Fibroblast of skin of left quadriceps (primary cell): ENCODE data around the gene TMEM44.
"Not testable (repeated sequence)": the region's sequence is repeated elsewhere in the genome, so short reads cannot be mapped to it uniquely, and the experiment has no call there.

Experiments
- DNase-seq, 2 experiments: peaks; one replicate each; pipeline ENCODE4 v3.0.0-alpha.2; 2013; ENCODE audit warnings: low read depth in 2 of 2

Gene TMEM44

DNA sequence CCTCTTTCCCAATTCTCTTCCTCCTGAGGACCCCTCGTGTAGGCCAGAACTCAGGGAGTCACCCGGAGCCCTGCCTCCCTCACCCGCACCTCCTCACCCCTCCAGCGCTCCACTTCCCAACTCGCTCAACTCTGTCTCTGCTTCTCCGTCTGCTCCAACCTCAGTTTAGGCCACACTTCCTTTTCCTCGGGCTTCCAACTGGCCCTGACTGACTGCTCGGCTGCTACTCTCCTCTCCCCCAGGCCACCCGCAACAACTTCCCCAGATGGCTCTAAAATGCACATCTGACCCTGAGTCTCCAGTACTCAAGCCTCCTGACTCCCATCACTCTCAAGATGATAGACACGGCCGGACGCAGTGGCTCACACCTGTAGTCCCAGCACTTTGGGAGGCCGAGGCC, 23.6 kb downstream of the TMEM44 start:
- no peak for DNase-seq

DNA sequence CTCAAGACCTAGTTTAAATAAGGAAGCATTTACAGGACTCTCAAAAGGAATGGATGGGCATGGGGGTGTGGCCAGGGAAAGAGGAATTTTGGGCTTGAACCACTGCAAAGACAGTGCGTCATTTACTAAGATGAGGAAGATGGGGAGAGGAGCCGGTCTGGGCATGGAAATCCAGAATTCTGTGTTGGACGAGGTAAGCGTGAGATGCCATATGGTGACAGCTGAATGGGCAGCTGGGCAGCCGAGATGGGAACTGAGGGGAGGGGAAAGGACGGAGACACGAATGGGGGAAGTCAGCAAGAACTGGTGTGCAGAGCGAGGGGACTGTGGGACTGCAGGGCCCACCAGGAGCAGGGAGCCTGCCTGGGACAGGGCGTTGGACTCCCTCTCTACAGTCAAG, 24.2 kb downstream of the TMEM44 start:
- no peak for DNase-seq

DNA sequence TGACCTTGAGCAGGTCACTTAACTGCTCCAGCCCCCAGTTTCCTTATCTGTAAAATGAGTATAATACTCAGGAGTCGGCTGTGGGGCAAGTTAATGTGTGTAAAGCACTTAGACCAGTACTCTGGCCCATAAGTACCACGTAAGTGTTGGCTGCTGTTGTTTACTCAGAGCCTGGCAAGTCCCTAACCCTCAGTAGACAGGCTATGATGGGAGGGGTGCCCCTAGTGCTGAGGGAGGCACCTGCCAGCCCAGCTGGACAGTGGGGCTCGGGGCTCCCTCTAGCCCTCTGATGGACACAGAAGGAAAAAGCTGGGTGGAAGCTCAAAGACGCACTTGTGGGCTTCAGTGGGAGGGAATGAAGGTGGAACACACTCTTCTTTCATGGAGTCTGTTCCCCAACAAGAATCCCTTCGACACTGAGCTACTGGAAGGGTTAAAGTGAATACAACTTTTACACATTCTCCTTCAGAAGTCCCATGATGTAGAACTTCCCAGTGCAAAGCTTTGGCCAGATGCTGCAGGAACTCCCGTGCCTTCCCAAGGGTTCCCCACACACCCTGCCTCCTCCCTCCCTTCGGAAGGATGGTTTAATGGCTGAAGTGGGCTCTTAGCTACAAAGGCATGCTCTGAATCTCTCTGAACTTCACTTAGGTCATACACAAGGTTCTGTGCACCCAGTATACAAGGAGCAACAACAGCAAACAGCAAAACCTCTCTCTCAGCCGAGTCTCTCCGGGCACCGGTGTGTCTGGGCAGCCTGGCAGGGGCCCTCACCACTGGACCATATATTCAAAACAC, 25.4 kb downstream of the TMEM44 start:
- DNase-seq: no peak

DNA sequence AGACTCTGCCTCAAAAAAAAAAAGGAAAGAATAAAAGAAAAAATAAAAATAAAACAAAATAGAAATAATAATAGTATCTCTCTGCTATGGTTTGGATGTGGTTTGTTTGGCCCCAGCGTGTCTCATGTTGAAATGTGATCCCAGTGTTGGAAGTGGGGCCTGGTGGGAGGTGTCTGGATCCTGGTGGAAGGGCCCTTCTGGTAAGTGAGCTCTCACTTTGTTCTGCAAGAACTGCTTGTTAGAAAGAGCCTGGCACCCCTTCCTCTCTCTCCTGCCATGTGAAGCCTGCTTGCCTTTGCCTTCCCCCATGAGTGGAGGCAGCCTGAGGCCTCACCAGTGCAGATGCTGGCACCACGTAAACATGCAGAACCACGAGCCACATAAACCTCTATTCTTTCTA, 26.3 kb downstream of the TMEM44 start:
- DNase-seq: no peak

DNA sequence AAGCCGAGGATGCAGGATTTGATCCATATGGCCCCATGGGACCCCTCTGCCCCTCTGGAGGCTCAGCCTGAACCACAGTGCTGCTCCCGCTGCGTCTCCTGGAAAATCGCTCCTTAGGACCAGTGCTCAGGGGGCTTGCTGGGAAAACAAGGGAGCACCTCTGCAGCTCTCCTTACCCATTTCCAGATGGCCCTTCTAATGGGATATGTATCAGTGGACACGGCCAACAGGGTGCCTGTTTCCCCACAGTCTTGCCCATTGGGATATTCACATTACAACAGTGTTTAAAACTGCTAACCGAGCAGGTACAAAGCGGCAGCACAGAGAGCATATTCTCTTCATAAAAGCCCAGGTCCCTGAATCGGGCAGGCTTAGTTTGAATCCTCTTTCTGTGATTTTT, 27.1 kb downstream of the TMEM44 start:
- DNase-seq: no peak

DNA sequence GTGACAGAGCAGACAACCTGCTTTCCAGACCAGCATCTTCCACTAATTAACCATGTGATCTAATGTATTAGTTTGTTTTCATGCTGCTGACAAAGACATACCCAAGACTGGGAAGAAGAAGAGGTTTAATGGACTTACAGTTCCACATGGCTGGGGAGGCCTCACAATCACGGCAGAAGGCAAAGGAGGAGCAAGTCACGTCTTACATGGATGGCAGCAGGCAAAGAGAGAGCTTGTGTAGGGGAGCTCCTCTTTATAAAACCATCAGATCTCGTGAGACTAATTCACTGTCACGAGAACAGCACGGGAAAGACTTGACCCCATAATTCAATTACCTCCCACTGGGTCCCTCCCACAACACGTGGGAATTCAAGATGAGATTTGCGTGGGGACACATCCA, 27.9 kb downstream of the TMEM44 start:
- not testable (repeated sequence) for DNase-seq

DNA sequence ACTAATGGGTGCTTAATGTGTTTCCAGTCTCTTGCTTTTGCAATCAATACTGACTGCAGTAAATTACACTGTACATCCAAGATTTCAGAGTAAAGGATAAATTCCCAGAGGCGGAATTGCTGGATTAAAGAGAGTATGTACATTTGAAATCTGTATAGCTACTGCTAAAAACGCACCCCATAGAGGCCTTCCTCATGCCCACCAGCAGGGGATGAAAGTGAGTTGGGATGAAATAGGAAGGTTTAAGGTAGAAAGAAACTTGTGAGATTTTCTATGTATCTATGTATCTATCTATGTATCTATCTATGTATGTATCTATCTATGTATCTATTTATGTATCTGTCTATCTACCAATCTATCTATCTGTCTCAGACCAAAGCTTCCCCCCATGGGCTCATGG, 28.4 kb downstream of the TMEM44 start:
- no peak for DNase-seq

DNA sequence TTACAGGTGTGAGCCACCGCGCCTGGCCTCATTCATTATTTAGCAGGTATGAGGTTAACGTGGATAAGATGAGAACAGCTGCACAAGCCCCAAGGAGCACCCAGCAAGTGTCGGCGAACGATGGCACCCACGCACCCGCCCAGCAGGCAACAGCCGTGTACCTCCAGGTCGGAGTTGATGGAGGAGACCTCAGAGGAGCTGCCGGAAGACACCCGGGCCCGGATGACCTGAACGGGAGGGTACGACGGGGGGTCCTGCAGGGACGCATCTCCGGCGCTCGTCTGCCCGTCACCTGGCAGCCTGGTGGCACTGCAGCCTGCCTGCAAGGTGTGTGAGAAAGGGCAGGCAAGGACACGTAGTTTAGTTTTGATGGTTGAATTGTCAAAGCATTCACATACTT, 29.1 kb downstream of the TMEM44 start:
- DNase-seq: no peak

DNA sequence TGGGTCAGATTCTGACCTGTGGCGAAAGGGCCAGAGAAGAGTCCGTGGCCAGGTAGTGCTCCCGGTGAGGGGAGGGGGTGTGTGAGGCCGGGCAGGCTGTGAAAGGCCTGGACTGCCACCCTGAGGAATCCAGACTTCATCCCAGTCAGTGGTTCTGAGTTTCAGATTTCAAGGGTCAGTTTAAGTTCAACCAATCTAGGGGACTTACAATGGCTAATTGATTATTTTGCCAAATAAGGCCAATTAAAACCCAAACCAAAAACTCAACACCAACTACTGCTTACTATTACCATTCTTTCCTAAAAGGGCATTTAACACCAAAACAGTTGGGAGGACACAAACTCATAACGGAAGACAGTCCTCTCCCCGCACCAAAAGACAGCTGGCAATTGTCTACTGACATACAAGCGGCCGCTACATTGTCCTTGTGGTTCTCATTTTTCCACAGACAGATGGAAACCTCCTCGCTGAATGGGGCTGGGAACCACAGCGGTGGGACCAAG, 30.5 kb downstream of the TMEM44 start:
- no peak for DNase-seq

DNA sequence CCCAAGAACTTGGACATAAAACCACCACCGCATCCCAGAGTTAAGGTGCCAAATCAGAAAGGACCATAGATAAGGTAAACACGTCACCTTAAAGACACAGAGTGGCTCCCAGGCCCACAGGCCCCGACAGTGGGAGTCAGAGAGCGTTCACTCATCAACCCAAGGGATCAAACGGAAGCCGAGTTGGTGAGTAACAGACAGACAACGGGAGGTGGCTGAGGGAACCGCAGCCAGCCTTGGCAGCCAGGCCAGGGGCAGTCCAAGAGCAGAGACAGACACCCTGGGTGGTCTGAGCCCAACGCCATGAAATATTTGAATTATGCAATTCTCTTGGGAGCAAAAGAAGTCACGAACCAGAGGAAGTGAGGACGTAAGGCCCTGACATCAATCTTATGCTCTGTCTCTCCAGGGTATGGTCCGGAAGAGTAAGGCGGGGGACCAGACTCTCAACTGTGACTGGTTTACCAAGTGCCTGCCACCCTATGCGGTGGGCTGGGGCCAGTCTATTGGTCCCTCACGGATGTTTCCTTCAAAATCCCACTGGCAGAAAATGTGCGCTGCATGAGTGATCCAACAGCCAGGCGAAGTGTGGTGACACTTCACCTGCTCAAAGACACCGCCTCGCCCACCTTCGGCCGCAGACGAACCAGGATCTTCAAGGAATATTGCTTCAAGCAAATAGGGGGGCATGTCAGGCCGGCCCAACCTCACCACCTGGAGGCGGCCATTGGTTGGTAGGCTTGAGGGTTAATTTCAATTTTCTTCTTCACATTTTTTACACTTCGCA, 34.3 kb downstream of the TMEM44 start:
- peak; percentile 77 to 83 for DNase-seq

DNA sequence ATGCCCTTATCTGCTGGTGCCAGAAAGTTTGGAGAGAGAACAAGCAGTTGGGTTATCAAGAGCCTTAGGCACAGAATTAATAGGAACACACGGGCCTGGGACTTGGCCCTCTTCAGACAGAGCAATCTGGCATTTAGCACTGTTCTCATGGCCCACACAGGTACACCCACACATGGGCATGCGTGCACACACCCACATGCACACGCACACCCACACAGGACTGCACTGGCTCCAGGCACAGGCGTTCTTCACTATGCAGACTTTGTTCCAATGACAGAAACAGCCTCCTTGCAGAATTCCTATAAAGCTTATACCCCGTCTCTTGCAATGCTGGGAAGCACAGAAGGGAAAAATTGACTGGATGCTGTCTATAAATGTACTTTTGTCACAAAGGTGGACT, 36.3 kb downstream of the TMEM44 start:
- no peak for DNase-seq

DNA sequence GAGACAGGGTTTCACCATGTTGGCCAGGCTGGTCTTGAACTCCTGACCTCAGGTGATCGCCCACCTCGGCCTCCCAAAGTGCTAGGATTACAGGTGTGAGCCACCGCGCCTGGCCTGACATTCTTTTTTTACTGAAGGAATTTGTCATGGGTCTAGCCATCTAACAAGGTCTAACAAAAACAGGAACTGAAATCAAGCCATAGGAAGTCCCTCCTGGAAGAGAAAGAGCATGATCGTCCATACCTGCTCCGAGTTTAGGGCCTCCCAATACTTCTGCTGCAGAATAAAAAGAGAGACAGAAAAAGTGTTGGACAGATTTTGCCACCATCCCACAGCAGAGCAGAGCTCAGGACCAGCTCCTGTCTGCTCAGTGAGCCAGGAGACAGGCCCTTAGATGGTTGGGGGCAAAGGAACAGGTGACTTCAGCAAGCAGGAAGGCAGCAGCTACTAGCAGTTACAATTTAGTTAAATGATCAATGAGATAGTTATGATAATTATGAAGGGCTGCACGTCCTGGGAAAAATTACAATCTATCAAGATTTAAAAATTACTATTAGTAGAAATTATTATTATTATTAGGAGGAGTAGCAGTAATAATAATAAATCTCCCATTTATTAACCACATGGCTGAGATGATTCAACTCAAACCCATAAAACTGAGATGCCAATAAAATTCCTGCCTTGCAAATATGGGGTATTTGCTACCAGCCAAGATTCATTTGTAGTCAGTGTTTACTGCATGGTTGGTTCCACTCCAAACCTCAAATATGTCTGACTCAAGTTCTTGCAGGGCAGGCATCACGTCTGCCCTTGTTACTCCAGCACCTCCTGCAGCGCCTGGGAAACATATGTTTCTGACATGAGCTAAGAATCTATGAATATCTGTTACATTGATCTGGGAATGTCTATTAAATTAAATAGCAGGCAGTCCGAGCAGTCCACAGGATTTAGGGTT, 40.1 kb downstream of the TMEM44 start:
- peak; percentile 99 for DNase-seq

DNA sequence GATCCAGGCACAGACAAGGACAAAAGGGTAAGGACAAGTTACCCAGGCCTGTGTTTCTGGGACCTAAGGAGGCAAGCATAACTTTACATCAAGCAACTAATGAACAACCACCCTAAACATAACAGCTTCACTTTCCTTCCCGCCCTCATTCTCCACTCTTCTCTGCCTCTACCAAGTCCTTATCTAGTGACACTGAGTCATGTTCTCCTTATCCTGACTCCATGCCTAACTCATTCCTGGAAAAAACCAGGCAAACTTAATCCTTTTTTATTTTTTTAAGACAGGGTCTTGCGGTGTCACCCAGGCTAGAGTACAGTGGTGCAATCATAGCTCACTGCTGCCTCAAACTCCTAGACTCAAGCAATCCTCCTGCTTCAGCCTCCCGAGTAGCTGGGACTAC, 44.5 kb downstream of the TMEM44 start:
- no peak for DNase-seq

DNA sequence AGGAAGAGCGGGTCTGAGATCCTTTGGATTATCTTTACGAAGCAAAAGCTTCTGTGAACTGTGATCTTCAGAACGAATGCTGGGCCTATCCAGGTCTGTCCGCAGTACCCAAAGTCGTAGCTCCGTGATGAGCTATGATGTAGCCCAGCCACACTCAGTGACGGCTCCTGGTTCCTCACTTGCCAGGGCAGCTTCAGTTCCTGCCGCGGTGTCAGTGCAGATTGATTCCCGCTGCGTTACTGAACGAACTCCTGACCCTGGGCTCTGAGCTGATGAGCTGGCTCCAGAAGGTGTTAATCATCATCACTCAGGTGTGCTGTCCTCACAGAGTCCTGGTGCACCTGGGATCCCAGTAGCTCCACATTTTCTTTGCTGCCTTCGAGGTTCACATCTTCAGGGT, 45.0 kb downstream of the TMEM44 start:
- no peak for DNase-seq

DNA sequence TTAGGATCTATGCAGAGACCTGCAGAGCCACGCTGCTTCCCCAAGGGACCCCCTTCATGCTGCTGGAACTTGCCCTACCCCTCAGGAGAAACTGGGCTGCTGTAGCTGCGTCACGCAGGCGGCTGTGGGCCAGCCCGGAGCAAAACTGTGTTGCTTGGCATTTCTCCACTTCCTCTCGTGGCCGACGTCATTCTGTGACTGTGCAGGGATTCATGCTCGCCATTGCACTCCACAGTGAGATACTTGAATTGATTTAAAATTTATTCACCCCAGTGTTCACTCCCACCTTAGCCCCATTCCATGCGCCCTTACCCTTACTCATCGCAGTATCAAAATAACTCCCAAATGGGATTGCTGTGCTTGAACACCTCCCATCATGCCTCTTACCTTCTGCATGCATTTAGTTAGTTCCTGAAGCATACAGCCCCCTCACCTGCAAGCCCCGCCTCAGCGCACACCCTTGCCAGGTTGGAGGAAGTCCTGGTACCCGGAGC, 45.7 kb downstream of the TMEM44 start:
- no peak for DNase-seq

DNA sequence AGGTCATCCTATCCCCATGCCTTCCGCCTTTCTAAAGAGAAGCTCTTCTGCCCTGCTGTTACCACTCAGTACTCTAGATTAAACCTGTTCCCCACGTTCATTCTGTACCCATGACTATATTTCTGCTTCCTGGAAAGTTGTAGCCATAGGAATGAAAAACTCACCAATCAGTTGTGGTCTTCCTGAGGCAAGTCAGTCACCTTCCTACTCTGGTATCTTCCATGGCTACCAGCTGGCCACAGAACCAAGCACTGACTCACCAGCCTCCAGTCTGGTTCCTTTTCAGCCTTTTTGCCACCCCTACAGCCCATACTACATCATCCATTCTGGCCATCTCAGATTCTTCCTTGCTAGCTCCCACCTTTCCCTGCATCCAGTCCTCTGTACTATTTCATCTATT, 46.4 kb downstream of the TMEM44 start:
- DNase-seq: no peak

DNA sequence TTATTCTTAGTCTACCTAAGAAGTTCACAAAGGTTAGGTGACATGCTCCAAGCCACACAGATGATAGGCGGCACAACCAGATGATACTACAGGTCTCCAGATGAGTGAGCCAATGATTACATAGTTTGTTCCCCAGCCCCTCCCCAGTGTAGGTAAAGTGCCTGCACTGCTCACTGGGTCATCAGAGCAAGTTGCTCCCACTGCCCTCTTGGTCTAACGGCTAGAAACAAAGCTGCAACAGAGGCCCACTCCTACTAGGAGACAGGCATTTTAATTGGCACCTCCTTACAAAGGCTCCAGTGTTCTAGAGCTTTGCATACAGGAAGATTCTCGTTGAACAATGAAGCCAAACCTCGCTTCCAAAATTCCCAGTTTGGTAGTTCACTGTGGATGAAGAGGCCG, 47.3 kb downstream of the TMEM44 start:
- DNase-seq: no peak

DNA sequence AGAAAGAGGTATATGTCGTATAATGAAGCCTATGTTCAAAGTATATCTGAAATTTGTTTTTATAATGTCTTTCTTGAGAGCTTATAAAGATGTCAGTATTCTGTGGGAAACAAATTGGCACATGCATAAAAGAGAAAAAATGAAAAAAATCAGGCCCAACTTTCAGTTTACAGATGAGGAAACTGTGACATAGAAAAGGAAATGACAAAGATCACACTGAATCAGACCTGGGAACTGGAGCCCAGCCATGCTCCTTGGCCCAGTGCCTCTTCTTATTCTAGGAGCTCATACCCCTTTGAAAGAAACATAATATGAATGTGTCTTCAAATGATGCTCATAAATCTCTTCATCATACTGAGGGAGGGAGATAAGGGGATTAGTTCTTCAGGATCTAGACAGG, 48.4 kb downstream of the TMEM44 start:
- DNase-seq: no peak

DNA sequence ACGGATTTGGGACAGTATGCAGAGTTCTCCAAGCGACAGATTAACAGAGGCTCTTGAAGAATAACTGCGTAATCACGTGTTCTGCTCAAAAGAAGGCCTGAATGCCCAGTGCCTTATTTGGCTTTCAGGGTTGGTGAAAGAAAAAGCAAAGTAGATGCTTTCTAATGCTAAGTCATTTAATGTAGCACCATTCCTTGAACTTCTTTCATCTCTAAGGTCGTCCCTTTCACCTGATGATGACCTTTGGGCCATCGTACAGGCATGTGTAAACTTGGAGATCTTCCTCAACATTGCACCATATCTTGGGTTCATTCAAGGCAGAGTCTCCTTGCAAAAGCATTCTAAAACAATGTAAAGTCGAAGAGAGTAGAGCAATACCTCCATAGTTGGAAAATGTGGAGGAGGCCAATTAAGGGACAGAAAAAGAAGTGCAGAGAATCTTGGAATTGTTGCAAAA, 48.9 kb downstream of the TMEM44 start:
- no peak for DNase-seq

DNA sequence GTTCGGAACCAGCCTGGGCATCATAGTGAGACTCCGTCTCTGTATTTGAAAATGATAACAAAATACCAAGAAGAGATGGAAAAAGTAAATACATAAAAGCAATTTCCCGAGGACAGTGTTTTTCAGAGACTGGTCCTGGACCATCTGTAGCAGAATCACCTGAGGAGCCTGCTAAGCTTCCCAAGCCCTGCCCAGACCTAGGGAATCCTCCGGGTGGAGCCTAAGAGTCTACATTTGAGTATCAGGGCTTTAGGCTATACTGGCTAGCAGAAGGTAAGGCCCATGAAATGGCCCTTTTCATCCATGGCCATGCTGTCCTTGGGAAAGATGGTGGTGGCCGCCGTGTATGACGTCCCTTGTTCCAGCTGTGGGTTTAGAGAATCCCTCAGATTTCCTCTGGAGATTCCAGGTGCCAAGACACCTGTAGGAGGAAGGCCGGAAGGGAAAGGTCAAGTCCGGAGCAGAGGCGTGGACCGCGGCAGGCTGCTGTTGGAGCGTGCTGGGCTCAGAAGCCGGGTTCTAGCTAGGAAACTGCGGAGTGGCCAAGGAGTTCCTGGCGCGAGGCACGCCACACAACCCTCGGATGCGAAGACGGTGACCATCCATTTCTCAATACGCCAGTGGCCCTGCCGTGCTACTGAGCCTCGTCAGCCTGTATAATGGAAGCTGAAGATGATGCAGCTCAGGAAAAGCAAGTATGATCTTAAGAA, 50.9 kb downstream of the TMEM44 start:
- no peak for DNase-seq

DNA sequence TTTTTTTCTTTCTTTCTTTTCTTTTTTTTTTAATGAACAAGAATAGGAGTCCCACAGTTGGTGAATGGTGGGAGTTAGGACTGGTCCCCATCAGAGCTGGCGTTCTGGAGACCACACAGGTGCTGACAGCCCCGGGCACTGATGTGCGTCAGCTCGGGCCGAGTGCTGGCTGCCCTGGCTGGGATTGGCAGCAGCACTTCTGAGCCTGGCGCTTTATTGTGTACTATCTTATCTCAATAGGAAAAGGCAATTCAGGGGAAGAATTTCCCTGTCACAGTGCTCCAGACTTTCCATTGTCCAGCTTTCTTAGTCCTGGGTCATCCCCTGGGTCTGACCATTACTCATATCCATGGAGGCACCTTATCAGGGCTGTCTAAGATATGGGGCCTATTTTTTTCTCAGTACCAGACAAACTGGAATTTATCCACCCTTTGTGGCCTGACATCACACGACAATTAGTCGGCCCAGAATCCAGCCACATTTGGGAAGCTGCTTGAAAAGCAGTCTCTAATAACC, 54.1 kb downstream of the TMEM44 start:
- no peak for DNase-seq
